ENCODE data around the gene C1QL1.

- TF ChIP-seq CTCF (IDR thresholded peaks at IDR 0.05), result no peak
- no peak for TF ChIP-seq POLR2A (IDR thresholded peaks at IDR 0.05)
Observed at GRCh38 chr17:44998646-44999045, 30.5 kb upstream of the C1QL1 start.

Measured in ovary (tissue), 3 donors.